ENCODE measurements around the gene PGAP6. TPM values are rescaled to one million over a fixed set of nuclear protein-coding genes. Genes with fewer than 3 reads are reported as not detected.
"Not testable (repeated sequence)": the region's sequence is repeated elsewhere in the genome, so short reads cannot be mapped to it uniquely, and the experiment has no call there.

PGAP6 gene
- polyA plus RNA-seq, 6 donors from 2014 or later: 7.1 to 24.3 (median 17.2) TPM

DNA sequence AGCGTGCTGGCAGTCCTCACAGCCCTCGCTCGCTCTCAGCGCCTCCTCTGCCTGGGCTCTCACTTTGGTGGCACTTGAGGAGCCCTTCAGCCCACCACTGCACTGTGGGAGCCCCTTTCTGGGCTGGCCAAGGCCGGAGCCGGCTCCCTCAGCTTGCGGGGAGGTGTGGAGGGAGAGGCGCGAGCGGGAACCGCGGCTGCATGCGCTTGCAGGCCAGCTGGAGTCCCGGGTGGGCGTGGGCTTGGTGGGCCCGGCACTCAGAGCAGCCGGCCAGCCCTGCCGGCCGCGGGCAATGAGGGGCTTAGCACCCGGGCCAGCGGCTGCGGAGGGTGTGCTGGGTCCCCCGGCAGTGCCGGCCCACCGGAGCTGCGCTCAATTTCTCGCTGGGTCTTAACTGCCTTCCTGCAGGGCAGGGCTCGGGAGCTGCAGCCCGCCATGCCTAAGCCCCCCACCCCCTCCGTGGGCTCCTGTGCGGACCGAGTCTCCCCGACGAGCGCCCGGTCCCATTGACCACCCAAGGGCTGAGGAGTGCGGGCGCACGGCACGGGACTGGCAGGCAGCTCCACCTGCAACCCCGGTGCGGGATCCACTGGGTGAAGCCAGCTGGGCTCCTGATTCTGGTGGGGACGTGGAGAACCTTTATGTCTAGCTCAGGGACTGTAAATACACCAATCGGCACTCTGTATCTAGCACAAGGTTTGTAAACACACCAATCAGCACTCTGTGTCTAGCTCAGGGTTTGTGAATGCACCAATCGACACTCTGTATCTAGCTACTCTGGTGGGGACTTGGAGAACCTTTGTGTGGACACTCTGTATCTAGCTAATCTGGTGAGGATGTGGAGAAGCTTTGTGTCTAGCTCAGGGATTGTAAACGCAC lies 40.4 kb downstream of the PGAP6 start:
- not testable (repeated sequence) for DNase-seq; H3K9me3 Mint-ChIP-seq; ATAC-seq (ENCODE audit: low read depth in 2 of 2); H3K36me3 Mint-ChIP-seq; H3K27me3 Mint-ChIP-seq; H3K27ac Mint-ChIP-seq; H3K4me3 Mint-ChIP-seq
- peaks cover 22 to 57% (median 54%) of the 10 kb centered on the region in 3 donors for H3K4me1 Mint-ChIP-seq

DNA sequence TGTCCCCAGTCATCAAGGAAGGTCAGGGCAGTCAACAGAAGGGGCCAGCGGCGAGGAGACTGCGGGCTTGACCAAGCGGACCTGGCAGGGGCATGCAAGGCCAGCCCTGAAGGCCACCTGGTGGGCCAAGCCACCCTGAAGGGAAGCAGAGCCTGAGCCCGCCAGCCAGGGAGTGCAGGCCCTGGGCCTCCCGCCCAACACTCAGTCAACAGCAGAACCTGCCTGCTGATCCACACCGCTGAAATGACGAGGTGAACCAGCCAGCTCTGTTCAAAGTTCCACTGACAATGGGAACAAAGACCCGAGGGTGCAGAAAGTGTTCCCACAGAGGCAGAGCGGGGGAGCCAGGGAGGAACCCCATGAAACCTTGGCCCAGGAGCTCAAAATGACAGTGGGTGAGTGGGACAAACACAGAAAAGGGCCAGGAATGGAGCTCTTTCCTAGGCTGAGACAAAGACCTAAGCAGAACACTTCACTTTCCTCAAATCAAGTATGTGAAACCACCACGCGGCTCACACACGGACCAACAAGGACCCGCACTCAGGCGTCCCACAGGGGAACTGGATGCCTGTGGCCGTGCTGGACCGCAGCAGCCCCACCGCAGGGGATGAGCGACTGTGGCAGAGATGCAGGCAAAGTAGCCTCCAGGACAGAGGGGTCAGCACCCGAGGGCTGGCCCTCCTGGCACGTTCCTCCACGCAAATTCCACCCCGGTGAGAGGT lies 41.2 kb downstream of the PGAP6 start:
- peak overlapping the region in 5 of 8 donors; percentile 70 to 80 (median 76) for H3K4me3 Mint-ChIP-seq
- no peaks in the 10 kb centered on the region for H3K9me3 Mint-ChIP-seq
- ATAC-seq (ENCODE audit: low read depth in 2 of 2): no peak
- H3K27me3 Mint-ChIP-seq: no peaks in the 10 kb centered on the region
- no peaks in the 10 kb centered on the region for H3K36me3 Mint-ChIP-seq
- no peak for DNase-seq
- peak overlapping the region in 4 of 6 donors; percentile 52 to 89 (median 72) for H3K27ac Mint-ChIP-seq
- peaks cover 25 to 64% (median 62%) of the 10 kb centered on the region in 3 donors for H3K4me1 Mint-ChIP-seq

DNA sequence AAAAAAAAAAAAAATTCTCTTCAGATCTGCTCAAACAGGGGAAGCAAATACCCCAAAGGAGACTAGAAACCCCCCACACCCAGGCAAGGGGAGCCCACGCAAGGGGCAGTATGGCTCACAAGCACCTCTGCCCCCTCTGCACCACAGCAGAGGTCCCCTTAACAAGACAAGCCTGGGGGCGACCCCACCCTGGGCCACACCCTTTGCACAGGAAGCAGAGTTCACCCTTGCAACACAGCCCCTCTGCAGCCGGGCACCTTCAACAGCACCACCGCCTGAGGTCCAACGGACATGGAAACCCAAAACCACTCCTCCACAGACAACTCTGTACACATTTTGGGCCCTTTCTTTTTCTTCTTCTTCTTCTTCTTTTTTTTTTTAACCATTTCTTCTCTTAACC lies 42.1 kb downstream of the PGAP6 start:
- peak overlapping the region; percentile 29 to 89 (median 60) for H3K27ac Mint-ChIP-seq
- peaks cover 31 to 64% (median 64%) of the 10 kb centered on the region in 3 donors for H3K4me1 Mint-ChIP-seq
- no peaks in the 10 kb centered on the region for H3K36me3 Mint-ChIP-seq

DNA sequence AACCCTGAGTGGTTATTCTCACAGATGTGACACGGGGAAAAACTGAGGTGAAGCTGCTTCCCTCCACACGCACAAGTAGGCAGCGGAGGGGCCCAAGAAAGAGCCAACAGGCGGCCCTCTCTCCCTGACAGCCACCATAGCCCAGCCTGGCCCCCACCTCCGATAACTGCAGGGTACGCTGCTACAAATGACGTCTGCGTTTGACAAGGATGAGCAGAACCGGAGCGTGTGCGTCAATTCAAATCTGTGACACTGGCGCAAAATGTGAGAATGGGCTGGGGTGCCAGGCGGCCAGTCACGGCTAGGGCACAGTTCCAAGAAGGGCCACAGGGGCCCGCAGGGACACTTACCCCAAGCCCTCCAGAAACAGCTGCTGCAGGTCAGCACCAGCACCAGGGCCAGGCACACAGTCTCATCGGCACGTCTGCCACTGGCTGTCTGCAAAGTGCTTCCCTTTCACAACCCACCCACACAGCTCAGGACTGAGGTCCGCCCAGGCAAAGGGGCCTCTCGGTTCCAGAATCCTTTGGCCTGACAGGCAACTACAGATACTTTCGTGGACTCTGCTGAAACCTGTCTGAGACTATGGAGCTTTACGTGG lies 43.7 kb downstream of the PGAP6 start:
- Mint-ChIP-seq H3K4me1 (peaks cover 40 to 73% (median 69%) of the 10 kb centered on the region in 3 donors), H3K27ac (peak overlapping the region in 1 of 6 donors; percentile 76)

More for the DNA sequence above, 42.1 kb downstream of the PGAP6 start:
- H3K9me3 Mint-ChIP-seq: no peaks in the 10 kb centered on the region
- no peaks in the 10 kb centered on the region for H3K27me3 Mint-ChIP-seq
- no peak for DNase-seq
- peak overlapping the region; percentile 66 to 87 (median 76) for H3K4me3 Mint-ChIP-seq
- ATAC-seq (ENCODE audit: low read depth in 2 of 2): peak; percentile 64 to 68

DNA sequence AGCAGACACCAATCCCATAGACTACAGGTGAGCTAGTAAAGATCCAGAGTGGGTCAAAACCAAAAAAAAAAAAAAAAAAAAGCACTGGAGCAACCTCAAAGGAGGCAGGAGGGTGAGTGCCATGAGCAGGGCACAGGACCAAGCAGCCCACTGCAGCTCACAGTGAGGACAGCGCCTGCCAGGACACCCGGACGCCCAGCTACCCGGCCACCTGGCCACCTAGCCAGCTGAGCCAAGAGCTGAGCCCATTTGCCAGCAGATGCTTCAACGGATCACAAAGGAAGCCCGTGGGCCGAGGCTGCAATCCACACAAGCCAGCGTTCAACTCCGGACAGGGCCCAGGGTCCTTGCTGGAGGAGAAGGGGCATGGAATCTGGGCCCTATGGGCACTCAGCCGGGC lies 44.3 kb downstream of the PGAP6 start:
- ATAC-seq (ENCODE audit: low read depth in 2 of 2): no peak
- Mint-ChIP-seq H3K4me1 (peaks cover 36 to 68% (median 67%) of the 10 kb centered on the region in 3 donors), H3K27ac (peak overlapping the region in 2 of 6 donors; percentile 18 to 83)

More for the DNA sequence above, 43.7 kb downstream of the PGAP6 start:
- no peaks in the 10 kb centered on the region for H3K27me3 Mint-ChIP-seq
- DNase-seq (no peak), ATAC-seq (ENCODE audit: low read depth in 2 of 2) (no peak)
- no peaks in the 10 kb centered on the region for H3K9me3 Mint-ChIP-seq
- H3K4me3 Mint-ChIP-seq: peak overlapping the region in 3 of 8 donors; percentile 62 to 81 (median 66)
- no peaks in the 10 kb centered on the region for H3K36me3 Mint-ChIP-seq

GRCh38 chr16:336269-336668 lies 45.5 kb downstream of the PGAP6 start:
- H3K4me1 Mint-ChIP-seq: peaks cover 33 to 59% (median 57%) of the 10 kb centered on the region in 3 donors
- H3K4me3 Mint-ChIP-seq: peak overlapping the region in 3 of 8 donors; percentile 35 to 52 (median 37)
- H3K36me3 Mint-ChIP-seq: no peaks in the 10 kb centered on the region

More for the DNA sequence above, 44.3 kb downstream of the PGAP6 start:
- no peak for DNase-seq
- Mint-ChIP-seq H3K9me3 (no peaks in the 10 kb centered on the region), H3K27me3 (no peaks in the 10 kb centered on the region), H3K4me3 (no peak overlapping the region), H3K36me3 (no peaks in the 10 kb centered on the region)

DNA sequence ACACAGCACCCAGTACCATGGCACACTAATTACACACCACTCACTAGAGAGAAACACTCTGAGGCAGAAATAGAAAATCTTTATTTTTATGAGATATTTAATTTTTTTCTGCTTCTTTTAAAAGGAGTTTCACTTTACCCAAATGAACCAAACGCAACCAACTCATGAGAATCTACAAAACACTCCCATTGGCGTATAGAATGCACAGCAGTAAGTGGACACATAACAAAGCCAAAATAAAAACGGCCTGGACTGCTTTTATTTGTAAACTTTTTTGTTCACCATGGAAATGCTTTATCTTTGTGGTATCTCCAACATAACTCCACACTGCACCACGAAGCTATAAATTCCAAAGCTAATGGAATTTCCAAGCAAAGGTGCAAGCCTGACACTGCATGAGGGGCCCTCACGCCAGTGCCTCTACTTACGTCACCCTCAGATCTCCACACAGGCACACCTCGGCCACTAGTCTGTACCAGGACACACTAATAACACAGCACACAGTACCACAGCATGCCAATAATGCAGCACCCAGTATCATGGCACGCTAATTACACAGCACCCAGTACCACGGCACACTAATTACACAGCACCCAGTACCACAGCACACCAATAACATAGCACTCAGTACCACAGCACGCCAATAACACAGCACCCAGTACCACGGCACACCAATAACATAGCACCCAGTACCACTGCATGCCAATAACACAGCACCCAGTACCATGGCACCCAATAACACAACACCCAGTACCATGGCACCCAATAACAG lies 46.7 kb downstream of the PGAP6 start:
- peaks cover 39 to 65% (median 57%) of the 10 kb centered on the region in 3 donors for H3K4me1 Mint-ChIP-seq
- H3K9me3 Mint-ChIP-seq; DNase-seq; H3K27me3 Mint-ChIP-seq; H3K36me3 Mint-ChIP-seq; H3K4me3 Mint-ChIP-seq; ATAC-seq (ENCODE audit: low read depth in 2 of 2): not testable (repeated sequence)
- H3K27ac Mint-ChIP-seq: peak overlapping the region in 1 of 6 donors; percentile 60

More at GRCh38 chr16:336269-336668, 45.5 kb downstream of the PGAP6 start:
- ATAC-seq (ENCODE audit: low read depth in 2 of 2) (no peak), DNase-seq (no peak)
- Mint-ChIP-seq H3K9me3 (no peaks in the 10 kb centered on the region), H3K27ac (peak overlapping the region in 2 of 6 donors; percentile 20 to 53), H3K27me3 (no peaks in the 10 kb centered on the region)

GRCh38 chr16:334164-334832 lies 47.5 kb downstream of the PGAP6 start:
- H3K9me3 Mint-ChIP-seq; ATAC-seq (ENCODE audit: low read depth in 2 of 2); H3K4me3 Mint-ChIP-seq; H3K27ac Mint-ChIP-seq; H3K36me3 Mint-ChIP-seq; DNase-seq; H3K27me3 Mint-ChIP-seq: not testable (repeated sequence)
- H3K4me1 Mint-ChIP-seq: peaks cover 33 to 59% (median 52%) of the 10 kb centered on the region in 3 donors

DNA sequence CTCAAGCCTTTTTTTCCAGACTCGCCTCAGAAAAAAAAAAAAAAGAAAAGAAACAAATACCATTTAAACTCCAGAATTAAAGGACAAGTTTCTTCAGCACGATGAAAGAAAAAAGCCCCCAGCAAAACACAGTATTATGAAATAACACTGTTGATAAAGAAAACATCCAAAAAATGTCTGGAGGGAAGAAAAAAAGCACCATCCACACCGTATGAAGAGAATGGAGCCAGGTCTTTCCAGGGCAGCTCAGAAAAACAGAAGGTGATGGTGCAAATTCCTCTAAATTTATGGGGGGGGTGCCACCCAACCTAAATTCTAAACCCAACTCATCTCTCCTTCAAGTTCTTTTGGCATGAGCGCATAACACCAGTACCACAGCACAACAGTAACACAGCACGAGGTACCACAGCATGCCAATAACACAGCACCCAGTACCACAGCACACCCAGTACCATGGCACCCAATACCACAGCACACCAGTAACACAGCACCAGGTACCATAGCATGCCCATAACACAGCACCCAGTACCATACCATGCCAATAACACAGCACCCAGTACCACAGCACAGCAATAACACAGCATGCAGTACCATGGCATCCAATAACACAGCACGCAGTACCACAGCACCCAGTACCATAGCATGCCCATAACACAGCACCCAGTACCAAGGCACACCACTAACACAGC lies 48.2 kb downstream of the PGAP6 start:
- no peaks in the 10 kb centered on the region for H3K36me3 Mint-ChIP-seq
- no peak overlapping the region for H3K4me3 Mint-ChIP-seq
- peaks cover 33 to 53% (median 48%) of the 10 kb centered on the region in 3 donors for H3K4me1 Mint-ChIP-seq
- DNase-seq: no peak
- no peaks in the 10 kb centered on the region for H3K27me3 Mint-ChIP-seq
- H3K27ac Mint-ChIP-seq: peak overlapping the region in 1 of 6 donors; percentile 70
- no peak for ATAC-seq (ENCODE audit: low read depth in 2 of 2)
- no peaks in the 10 kb centered on the region for H3K9me3 Mint-ChIP-seq

- Mint-ChIP-seq H3K27ac (peak overlapping the region in 1 of 6 donors; percentile 30), H3K4me3 (peak overlapping the region in 1 of 8 donors; percentile 9), H3K4me1 (peaks cover 31 to 48% (median 37%) of the 10 kb centered on the region in 3 donors)
- not testable (repeated sequence) for H3K36me3 Mint-ChIP-seq; DNase-seq; ATAC-seq (ENCODE audit: low read depth in 2 of 2); H3K27me3 Mint-ChIP-seq; H3K9me3 Mint-ChIP-seq
These were observed 50.5 kb downstream of the PGAP6 start for GRCh38 chr16:331181-331814.

DNA sequence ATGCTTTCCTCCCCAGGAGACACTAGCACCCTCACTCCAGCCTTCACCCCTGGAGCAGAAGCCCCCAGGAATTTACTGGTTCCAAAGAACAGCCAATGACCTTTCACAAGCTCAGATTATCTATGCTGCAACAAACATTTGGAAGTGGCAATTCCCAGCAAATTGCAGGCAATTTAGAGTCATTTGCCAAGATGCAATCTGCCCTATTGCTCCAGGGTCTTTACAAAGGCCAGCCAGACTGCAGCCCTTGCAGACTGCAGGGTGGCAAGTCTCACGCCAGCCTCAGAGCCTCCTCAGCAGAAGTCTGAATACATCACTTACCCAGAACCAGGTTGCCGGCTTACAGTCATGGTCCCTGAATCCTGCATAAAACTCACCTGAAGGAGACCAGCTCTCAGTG lies 51.0 kb downstream of the PGAP6 start:
- Mint-ChIP-seq H3K36me3 (no peaks in the 10 kb centered on the region), H3K27ac (peak overlapping the region in 2 of 6 donors; percentile 30 to 47), H3K27me3 (no peaks in the 10 kb centered on the region), H3K4me1 (peaks cover 28 to 45% (median 33%) of the 10 kb centered on the region in 3 donors), H3K4me3 (no peak overlapping the region), H3K9me3 (no peaks in the 10 kb centered on the region)
- no peak for ATAC-seq (ENCODE audit: low read depth in 2 of 2)
- DNase-seq: no peak

Measured in naive B cell (primary cell).